SK-N-SH treated with all-trans-retinoic acid at 6 μM for 48 hours (cell line): ENCODE measurements around the gene LIMCH1.

Source experiments
- ATAC-seq: fragments of 200-7000 bp; cut with Tn5 transposase; 3 replicates; pipeline ENCODE4 v1.9.1; 2020; ENCODE audit warnings: mild to moderate bottlenecking, moderate library complexity
- ARNTL ChIP-seq: fragments of 450-650 bp; formaldehyde crosslinking; IDR thresholded peaks from 2 replicates; pipeline ENCODE4 v1.5.0; 2020; ENCODE audit warnings: low read depth, mild to moderate bottlenecking, moderate library complexity, borderline replicate concordance
- BACH2 ChIP-seq: fragments of 250-450 bp; sonication (Bioruptor Pico); IDR thresholded peaks from 2 replicates; pipeline ENCODE4 v1.9.0; 2021; ENCODE audit warnings: mild to moderate bottlenecking, borderline replicate concordance
- CREB5 ChIP-seq: fragments of 250-450 bp; sonication (Bioruptor Pico); IDR thresholded peaks from 2 replicates; pipeline ENCODE4 v1.5.1; 2020; ENCODE audit warnings: low read depth, mild to moderate bottlenecking, moderate library complexity
- CSDC2 ChIP-seq: fragments of 250-450 bp; sonication (Bioruptor Pico); IDR thresholded peaks from 2 replicates; pipeline ENCODE4 v1.5.0; 2020; ENCODE audit warnings: mild to moderate bottlenecking, moderate library complexity
- ESRRG ChIP-seq: fragments of 250-450 bp; sonication (Bioruptor Pico); IDR thresholded peaks from 2 replicates; pipeline ENCODE4 v1.6.1; 2021; ENCODE audit warnings: mild to moderate bottlenecking
- GLIS3 ChIP-seq: fragments of 250-450 bp; sonication (Bioruptor Pico); IDR thresholded peaks from 2 replicates; pipeline ENCODE4 v1.5.0; 2020; ENCODE audit warnings: mild to moderate bottlenecking, moderate library complexity
- ISL1 ChIP-seq: fragments of 250-450 bp; sonication (Bioruptor Pico); IDR thresholded peaks from 2 replicates; pipeline ENCODE4 v2.1.2; 2022; ENCODE audit warnings: mild to moderate bottlenecking, moderate library complexity
- OSR1 ChIP-seq: fragments of 250-450 bp; sonication (Bioruptor Pico); IDR thresholded peaks from 2 replicates; pipeline ENCODE4 v1.8.0; 2022; ENCODE audit warnings: moderate library complexity, mild to moderate bottlenecking, inconsistent platforms
- POU6F1 ChIP-seq: fragments of 250-450 bp; sonication (Bioruptor Pico); IDR thresholded peaks from 2 replicates; pipeline ENCODE4 v1.8.0; 2021; ENCODE audit warnings: low read depth, mild to moderate bottlenecking, moderate library complexity, borderline replicate concordance
- PPARA ChIP-seq: fragments of 250-450 bp; sonication (Bioruptor Pico); IDR thresholded peaks from 2 replicates; pipeline ENCODE4 v1.5.0; 2020; ENCODE audit warnings: mild to moderate bottlenecking, borderline replicate concordance
- RARB ChIP-seq: fragments of 250-450 bp; sonication (Bioruptor Pico); IDR thresholded peaks from 2 replicates; pipeline ENCODE4 v1.8.0; 2021; ENCODE audit warnings: mild to moderate bottlenecking, moderate library complexity
- SNAI2 ChIP-seq: fragments of 250-450 bp; sonication (Bioruptor Pico); IDR thresholded peaks from 2 replicates; pipeline ENCODE4 v1.5.0; 2020; ENCODE audit warnings: mild to moderate bottlenecking, moderate library complexity
- TCF4 ChIP-seq: fragments of 250-450 bp; sonication (Bioruptor Pico); IDR thresholded peaks from 2 replicates; pipeline ENCODE4 v1.8.0; 2021; ENCODE audit warnings: mild to moderate bottlenecking, moderate library complexity, borderline replicate concordance
- TOX ChIP-seq: fragments of 250-450 bp; sonication (Bioruptor Pico); IDR thresholded peaks from 2 replicates; pipeline ENCODE4 v1.8.0; 2021; ENCODE audit warnings: mild to moderate bottlenecking, moderate library complexity, borderline replicate concordance
- ZC3H10 ChIP-seq: fragments of 250-450 bp; sonication (Bioruptor Pico); IDR thresholded peaks from 2 replicates; pipeline ENCODE4 v1.5.1; 2021; ENCODE audit warnings: mild to moderate bottlenecking, moderate library complexity
- ZFP3 ChIP-seq: fragments of 250-450 bp; sonication (Bioruptor Pico); IDR thresholded peaks from 2 replicates; pipeline ENCODE4 v1.5.0; 2020; ENCODE audit warnings: mild to moderate bottlenecking, moderate library complexity
- ZFP30 ChIP-seq: fragments of 450-650 bp; formaldehyde crosslinking; IDR thresholded peaks from 2 replicates; pipeline ENCODE4 v1.5.0; 2022; ENCODE audit warnings: mild to moderate bottlenecking, moderate library complexity
- ZNF70 ChIP-seq: fragments of 450-650 bp; formaldehyde crosslinking; IDR thresholded peaks from 2 replicates; pipeline ENCODE4 v1.5.0; 2020; ENCODE audit warnings: mild to moderate bottlenecking, moderate library complexity
- TF ChIP-seq, protein P1 (sequence below): fragments of 250-450 bp; sonication (Bioruptor Pico); IDR thresholded peaks from 2 replicates; pipeline ENCODE4 v1.5.1; 2021; ENCODE audit warnings: mild to moderate bottlenecking, moderate library complexity
- TF ChIP-seq, protein P2 (sequence below): fragments of 250-450 bp; sonication (Bioruptor Pico); IDR thresholded peaks from 2 replicates; pipeline ENCODE4 v1.8.0; 2020; ENCODE audit warnings: mild to moderate bottlenecking, moderate library complexity, borderline replicate concordance
- TF ChIP-seq, protein P3 (sequence below): fragments of 250-450 bp; sonication (Bioruptor Pico); IDR thresholded peaks from 2 replicates; pipeline ENCODE4 v1.5.0; 2020; ENCODE audit warnings: mild to moderate bottlenecking, moderate library complexity

LIMCH1 gene

DNA sequence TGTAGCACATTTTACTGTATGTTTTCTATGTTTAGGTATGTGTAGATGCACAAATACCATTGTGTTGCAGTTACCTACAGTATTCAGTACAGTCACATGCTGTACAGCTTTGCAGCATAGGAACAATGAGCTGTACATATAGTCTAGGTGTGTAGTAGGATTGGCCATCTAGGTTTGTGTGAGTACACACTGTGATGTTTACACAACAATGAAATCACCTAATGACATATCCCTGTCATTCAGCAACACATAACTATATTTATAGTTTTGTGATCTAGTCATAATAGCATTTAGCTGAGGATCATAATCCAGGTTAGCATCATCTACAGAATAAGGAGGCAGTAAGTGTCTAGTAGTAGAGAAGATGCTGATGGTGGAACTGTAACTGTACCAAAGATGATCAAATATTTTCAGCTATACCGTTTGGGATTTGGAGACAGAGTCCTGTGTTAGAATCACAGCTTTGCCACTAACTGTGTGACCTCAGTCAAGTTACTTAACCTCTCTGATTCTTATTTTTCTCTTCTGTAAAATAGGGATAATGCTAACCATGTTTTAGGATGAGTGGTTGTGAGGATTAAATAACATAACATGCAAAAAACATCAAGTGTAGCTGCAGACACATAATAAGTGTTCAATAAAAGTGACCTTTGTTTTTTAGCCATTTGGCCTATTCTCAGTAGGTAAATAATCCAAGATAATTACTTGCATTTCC is 73.3 kb downstream of the LIMCH1 start:
- TF ChIP-seq, protein P1, sequence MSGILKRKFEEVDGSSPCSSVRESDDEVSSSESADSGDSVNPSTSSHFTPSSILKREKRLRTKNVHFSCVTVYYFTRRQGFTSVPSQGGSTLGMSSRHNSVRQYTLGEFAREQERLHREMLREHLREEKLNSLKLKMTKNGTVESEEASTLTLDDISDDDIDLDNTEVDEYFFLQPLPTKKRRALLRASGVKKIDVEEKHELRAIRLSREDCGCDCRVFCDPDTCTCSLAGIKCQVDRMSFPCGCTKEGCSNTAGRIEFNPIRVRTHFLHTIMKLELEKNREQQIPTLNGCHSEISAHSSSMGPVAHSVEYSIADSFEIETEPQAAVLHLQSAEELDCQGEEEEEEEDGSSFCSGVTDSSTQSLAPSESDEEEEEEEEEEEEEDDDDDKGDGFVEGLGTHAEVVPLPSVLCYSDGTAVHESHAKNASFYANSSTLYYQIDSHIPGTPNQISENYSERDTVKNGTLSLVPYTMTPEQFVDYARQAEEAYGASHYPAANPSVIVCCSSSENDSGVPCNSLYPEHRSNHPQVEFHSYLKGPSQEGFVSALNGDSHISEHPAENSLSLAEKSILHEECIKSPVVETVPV (CRISPR knock-in tag), result no peak
- no peak for TF ChIP-seq ESRRG (CRISPR knock-in tag)
- no peak for TF ChIP-seq TCF4 (CRISPR knock-in tag)
- no peak for TF ChIP-seq OSR1 (CRISPR knock-in tag)
- TF ChIP-seq ARNTL, result no peak
- no peak for TF ChIP-seq ZFP3 (CRISPR knock-in tag)
- TF ChIP-seq RARB (CRISPR knock-in tag), result no peak
- TF ChIP-seq GLIS3 (CRISPR knock-in tag), result no peak
- no peak for TF ChIP-seq SNAI2
- no peak for TF ChIP-seq CSDC2
- no peak for TF ChIP-seq PPARA
- no peak for TF ChIP-seq ZNF70
- no peak for TF ChIP-seq POU6F1
- TF ChIP-seq, protein P2, sequence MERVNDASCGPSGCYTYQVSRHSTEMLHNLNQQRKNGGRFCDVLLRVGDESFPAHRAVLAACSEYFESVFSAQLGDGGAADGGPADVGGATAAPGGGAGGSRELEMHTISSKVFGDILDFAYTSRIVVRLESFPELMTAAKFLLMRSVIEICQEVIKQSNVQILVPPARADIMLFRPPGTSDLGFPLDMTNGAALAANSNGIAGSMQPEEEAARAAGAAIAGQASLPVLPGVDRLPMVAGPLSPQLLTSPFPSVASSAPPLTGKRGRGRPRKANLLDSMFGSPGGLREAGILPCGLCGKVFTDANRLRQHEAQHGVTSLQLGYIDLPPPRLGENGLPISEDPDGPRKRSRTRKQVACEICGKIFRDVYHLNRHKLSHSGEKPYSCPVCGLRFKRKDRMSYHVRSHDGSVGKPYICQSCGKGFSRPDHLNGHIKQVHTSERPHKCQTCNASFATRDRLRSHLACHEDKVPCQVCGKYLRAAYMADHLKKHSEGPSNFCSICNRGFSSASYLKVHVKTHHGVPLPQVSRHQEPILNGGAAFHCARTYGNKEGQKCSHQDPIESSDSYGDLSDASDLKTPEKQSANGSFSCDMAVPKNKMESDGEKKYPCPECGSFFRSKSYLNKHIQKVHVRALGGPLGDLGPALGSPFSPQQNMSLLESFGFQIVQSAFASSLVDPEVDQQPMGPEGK, result no peak
- no peak for TF ChIP-seq CREB5 (CRISPR knock-in tag)
- TF ChIP-seq, protein P3, sequence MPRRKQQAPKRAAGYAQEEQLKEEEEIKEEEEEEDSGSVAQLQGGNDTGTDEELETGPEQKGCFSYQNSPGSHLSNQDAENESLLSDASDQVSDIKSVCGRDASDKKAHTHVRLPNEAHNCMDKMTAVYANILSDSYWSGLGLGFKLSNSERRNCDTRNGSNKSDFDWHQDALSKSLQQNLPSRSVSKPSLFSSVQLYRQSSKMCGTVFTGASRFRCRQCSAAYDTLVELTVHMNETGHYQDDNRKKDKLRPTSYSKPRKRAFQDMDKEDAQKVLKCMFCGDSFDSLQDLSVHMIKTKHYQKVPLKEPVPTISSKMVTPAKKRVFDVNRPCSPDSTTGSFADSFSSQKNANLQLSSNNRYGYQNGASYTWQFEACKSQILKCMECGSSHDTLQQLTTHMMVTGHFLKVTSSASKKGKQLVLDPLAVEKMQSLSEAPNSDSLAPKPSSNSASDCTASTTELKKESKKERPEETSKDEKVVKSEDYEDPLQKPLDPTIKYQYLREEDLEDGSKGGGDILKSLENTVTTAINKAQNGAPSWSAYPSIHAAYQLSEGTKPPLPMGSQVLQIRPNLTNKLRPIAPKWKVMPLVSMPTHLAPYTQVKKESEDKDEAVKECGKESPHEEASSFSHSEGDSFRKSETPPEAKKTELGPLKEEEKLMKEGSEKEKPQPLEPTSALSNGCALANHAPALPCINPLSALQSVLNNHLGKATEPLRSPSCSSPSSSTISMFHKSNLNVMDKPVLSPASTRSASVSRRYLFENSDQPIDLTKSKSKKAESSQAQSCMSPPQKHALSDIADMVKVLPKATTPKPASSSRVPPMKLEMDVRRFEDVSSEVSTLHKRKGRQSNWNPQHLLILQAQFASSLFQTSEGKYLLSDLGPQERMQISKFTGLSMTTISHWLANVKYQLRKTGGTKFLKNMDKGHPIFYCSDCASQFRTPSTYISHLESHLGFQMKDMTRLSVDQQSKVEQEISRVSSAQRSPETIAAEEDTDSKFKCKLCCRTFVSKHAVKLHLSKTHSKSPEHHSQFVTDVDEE, result no peak
- TF ChIP-seq ZC3H10 (CRISPR knock-in tag), result no peak
- no peak for TF ChIP-seq TOX
- TF ChIP-seq BACH2 (CRISPR knock-in tag), result no peak
- TF ChIP-seq, all 23 proteins: peak for 0
- ATAC-seq, result no peak

- ATAC-seq, result peak; percentile 82
- TF ChIP-seq ZFP3 (CRISPR knock-in tag), result 0 out of 2 replicates have a peak, but pooled peaks have one; percentile 50
- TF ChIP-seq ZC3H10 (CRISPR knock-in tag), result no peak
- TF ChIP-seq, protein P3, result 0 out of 2 replicates have a peak, but pooled peaks have one; percentile 54
- peak; percentile 24; the same call in 1 of the 2 replicates for TF ChIP-seq ISL1
- no peak for TF ChIP-seq ZFP30
Observed at GRCh38 chr4:41611881-41612871, 74.2 kb downstream of the LIMCH1 start.
